VCaP (cell line): Measurements from ENCODE around the gene SLC25A48.

Experiments used
- H3K27ac ChIP-seq: fragments of 450-650 bp; 2 replicates; pipeline ENCODE4 v1.5.1; 2017
- CTCF ChIP-seq: fragments of 450-650 bp; conservative IDR thresholded peaks from 2 replicates; pipeline ENCODE4 v1.5.1; 2017; ENCODE audit warnings: mild to moderate bottlenecking, moderate library complexity

The SLC25A48 gene

DNA sequence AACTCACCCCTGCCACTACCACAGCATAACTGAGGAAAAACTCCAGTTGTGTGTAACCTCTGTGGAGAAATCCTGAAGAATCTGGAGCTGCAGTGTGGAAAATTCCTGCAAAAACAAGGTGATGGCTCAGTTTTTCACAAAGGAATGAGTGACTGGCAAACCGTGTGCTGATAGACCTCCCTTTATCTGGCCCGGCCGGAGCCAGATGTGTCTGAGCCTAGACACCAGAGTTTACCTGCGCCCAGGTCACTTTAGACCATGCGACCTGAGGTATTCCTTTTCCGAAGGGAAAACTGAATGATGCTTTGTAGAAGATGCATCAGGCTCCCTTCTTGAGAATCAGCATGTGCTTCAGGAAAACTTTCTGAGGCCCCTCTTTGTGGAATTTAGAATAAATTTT is 16.2 kb downstream of the SLC25A48 start:
- no peak overlapping the region for H3K27ac ChIP-seq
- no peak for TF ChIP-seq CTCF

GRCh38 chr5:135851186-135851914 is 16.9 kb downstream of the SLC25A48 start:
- H3K27ac ChIP-seq: no peak overlapping the region
- TF ChIP-seq CTCF: no peak

DNA sequence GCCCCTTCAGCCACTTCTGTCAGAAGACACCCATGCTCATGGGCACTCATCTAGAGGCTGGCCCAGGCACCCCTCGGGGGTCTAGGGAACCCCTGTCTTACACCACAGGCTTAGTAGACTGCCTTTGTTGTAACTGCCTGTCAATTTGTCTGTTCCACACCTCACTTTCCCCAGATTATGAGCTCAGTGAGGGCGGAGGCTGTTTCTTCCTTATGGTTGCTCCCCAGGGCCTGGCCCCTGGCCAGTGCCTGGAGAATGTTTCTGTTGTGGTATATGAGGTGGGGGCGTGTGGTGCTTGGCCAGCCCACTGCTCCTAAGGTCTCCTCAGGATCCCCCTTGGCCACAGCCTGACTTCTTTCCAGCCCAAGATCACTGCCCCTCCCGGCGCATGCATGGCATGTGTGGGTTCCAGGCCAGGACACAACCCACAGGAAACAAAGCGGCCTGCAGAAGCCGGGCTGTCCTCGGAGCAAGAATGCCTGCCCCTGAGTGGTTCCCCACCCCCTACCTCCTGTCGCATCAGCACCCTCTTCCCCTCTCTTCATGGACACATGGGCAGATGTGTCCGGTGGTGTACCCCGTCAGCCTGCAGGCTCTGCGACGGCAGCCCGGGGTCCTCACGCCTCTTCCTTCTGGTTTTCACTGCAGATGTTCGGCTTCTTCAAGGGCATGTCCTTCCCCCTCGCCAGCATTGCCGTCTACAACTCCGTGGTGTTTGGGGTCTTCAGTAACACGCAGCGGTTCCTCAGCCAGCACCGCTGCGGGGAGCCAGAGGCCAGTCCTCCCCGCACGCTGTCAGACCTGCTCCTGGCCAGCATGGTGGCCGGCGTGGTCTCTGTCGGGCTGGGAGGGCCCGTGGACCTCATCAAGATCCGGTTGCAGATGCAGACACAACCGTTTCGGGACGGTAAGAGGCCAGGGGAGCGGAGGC is 17.7 kb downstream of the SLC25A48 start:
- H3K27ac ChIP-seq: no peak overlapping the region
- TF ChIP-seq CTCF: no peak

DNA sequence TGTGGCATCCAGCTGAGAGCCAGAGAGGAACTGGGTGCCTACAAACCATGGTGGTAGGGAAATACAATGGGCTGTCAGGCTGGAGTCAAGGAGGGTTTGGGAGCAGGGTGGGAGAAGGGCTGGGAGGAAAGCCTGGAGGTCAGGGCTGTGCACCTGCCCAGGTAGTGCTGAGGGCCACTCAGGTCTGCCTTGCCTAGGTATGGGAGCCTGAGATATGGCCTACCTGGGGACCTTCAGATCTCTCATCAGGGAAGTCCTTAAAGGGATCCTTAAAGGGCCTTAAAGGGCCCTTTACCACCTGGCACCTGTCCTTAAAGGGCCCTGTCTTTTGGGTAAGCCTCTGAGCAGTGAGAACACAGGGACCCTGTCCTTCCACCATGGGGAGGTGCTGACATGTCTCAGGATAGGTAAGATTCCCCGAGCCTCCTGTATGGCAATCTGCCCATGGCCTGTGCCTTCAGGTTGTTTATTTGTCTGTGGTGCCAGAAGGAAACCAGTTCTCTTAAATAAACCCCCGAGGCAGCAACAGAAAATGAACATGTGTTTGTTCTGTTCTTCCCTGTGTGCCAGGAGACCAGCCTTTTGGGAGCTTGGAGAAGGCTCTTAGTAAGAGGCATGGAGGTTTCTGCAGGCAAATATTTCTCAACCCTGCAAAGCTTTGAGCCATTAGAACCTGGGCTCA is 23.3 kb downstream of the SLC25A48 start:
- TF ChIP-seq CTCF: peak; percentile 47
- peak overlapping the region; percentile 91 for H3K27ac ChIP-seq

- peak overlapping the region; percentile 91 for H3K27ac ChIP-seq
Observed at GRCh38 chr5:135859186-135859585, 24.7 kb downstream of the SLC25A48 start.

DNA sequence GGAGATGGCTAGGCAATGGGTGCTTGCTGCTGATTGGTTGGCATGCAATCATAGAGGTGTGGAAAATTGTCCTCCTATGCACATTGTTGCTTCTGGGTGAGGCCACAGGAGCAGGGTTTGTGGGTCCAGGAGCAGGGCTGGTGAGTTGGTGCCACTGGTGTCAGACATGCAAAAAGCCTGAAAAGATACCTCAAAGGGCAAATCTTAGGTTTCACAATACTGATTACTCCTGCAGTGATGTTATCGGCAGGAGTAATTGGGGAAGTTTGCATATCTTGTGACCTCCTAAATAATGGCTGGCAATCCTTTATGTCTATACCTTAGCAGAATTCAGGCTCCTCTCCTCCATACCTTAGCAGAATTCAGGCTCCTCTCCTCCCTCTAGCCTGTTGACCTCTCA is 25.2 kb downstream of the SLC25A48 start:
- no peak for TF ChIP-seq CTCF
- no peak overlapping the region; the same call in 1 of the 2 replicates for H3K27ac ChIP-seq

DNA sequence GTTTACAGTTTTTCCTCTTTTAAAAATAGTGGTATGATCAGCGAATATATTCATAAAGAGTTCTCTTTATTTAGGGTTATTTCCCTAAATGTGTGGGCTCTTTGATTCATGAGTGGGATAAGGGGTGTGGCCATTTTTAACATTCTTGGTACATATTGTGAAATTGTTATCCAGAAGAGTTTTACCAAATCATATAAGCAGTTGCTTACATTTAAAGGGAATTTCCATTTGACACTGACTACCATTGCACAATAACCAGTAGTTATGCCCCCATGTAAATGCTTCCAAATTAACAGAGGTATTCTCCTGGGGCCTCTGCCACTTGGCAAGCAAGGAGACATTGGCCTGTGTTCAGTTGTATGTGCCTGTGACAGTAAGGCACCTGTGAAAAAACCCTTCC is 27.2 kb downstream of the SLC25A48 start:
- no peak overlapping the region for H3K27ac ChIP-seq

More for the DNA sequence above, 27.2 kb downstream of the SLC25A48 start:
- TF ChIP-seq CTCF: no peak
